Thyroid gland (tissue), 4 donors: Measurements from ENCODE around the gene SLC38A10. TPM values are rescaled to one million over a fixed set of nuclear protein-coding genes. Genes with fewer than 3 reads are reported as not detected.

Experiments
- DNase-seq, 2 donors: peaks; one replicate each; pipeline ENCODE4 v3.0.0-alpha.2; 2019
- H3K27ac ChIP-seq, 3 donors: fragments of 200-600 bp; sonication (generic); 1 replicate in 2 of 3; 2 replicates in 1 of 3; pipeline ENCODE4 v1.5.1; 2016 to 2019; ENCODE audit warnings: mild to moderate bottlenecking in 1 of 3, moderate library complexity in 1 of 3
- H3K27me3 ChIP-seq: fragments of 200-600 bp; sonication (generic); one replicate; pipeline ENCODE4 v1.5.1; 2019
- H3K36me3 ChIP-seq, 2 donors: fragments of 200-600 bp; sonication (generic); one replicate each; pipeline ENCODE4 v1.5.1; 2016 to 2019
- H3K4me1 ChIP-seq, 2 donors: fragments of 200-600 bp; sonication (generic); one replicate each; pipeline ENCODE4 v1.5.1; 2017 to 2019
- H3K4me3 ChIP-seq, 3 donors: fragments of 200-600 bp; sonication (generic); replicated peaks in 1 of 3; 1 replicate in 2 of 3; 2 replicates in 1 of 3; pipeline ENCODE4 v1.5.1; 2016; ENCODE audit warnings: mild to moderate bottlenecking in 1 of 3
- H3K9me3 ChIP-seq: fragments of 200-600 bp; sonication (generic); one replicate; pipeline ENCODE4 v1.5.1; 2017
- CTCF ChIP-seq, 6 experiments: fragments of 200-600 bp in 3 of 6; fragments of 450-650 bp in 3 of 6; sonication (generic) in 3 of 6; IDR thresholded peaks; one replicate each; pipeline ENCODE4 v1.5.1; 2016 to 2019; ENCODE audit warnings: antibody characterized with exemption in 6 of 6, mild to moderate bottlenecking in 2 of 6, inconsistent platforms in 1 of 6, moderate library complexity in 1 of 6
- POLR2A ChIP-seq, 2 donors: fragments of 450-650 bp; IDR thresholded peaks; one replicate each; pipeline ENCODE4 v1.6.1; 2017; ENCODE audit warnings: antibody characterized with exemption in 2 of 2, mild to moderate bottlenecking in 2 of 2, moderate library complexity in 1 of 2
- WGBS, 2 donors: methylation state at CpG; one replicate each; pipeline ENCODE4 v1.1.5; 2017; 5-methylcytosine and 5-hydroxymethylcytosine counted together
- intact Hi-C: fragments of 100-400 bp; cut with DNase I; formaldehyde crosslinking; loops from one replicate; pipeline ENCODE4 v1.15.1; 2023
- total RNA-seq, 4 donors: library from RNA; depleted of rRNA; stranded (reverse); fragments of >200 nt; gene quantifications; one replicate each; pipeline ENCODE4 v1.2.3, GENCODE V29; 2016

SLC38A10 gene
- total RNA-seq, 4 donors from 2014 or later, result 81.8 to 140 (median 121) TPM

GRCh38 chr17:81307636-81308560, 12.8 kb upstream of the SLC38A10 start:
- TF ChIP-seq CTCF (IDR thresholded peaks at IDR 0.05), result no peak
- no peak for TF ChIP-seq POLR2A (IDR thresholded peaks at IDR 0.05)
- intact Hi-C loops, result no loop called here
- Histone ChIP-seq H3K27me3 (no peaks in the 10 kb centered on the region), H3K9me3 (no peaks in the 10 kb centered on the region), H3K27ac (peak overlapping the region in 1 of 3 donors; percentile 81), H3K4me1 (peaks cover 14 to 21% of the 10 kb centered on the region in 2 donors), H3K4me3 (no peak overlapping the region), H3K36me3 (no peaks in the 10 kb centered on the region)
- 93 to 97% methylated on average over 17 to 19 of the region's 19 CpGs for WGBS, 2 donors
- no peak for DNase-seq

- intact Hi-C loops, result no loop called here
- no peaks in the 10 kb centered on the region for H3K36me3 ChIP-seq
- no peak for DNase-seq
- H3K4me3 ChIP-seq, result no peak overlapping the region
- WGBS, 2 donors, result 70 to 73% methylated on average over 7 to 8 of the region's 17 CpGs
- TF ChIP-seq CTCF (IDR thresholded peaks at IDR 0.05), result no peak
- no peak overlapping the region for H3K27ac ChIP-seq
- H3K27me3 ChIP-seq, result no peaks in the 10 kb centered on the region
- H3K9me3 ChIP-seq, result no peaks in the 10 kb centered on the region
- H3K4me1 ChIP-seq, result peaks cover 14 to 21% of the 10 kb centered on the region in 2 donors
Observed at GRCh38 chr17:81306898-81307510, 11.9 kb upstream of the SLC38A10 start.

GRCh38 chr17:81306491-81306890, 11.4 kb upstream of the SLC38A10 start:
- Histone ChIP-seq H3K4me1 (peaks cover 14 to 21% of the 10 kb centered on the region in 2 donors), H3K36me3 (no peaks in the 10 kb centered on the region), H3K27me3 (no peaks in the 10 kb centered on the region), H3K9me3 (no peaks in the 10 kb centered on the region), H3K4me3 (no peak overlapping the region), H3K27ac (no peak overlapping the region)
- 88% methylated on average over 6 of the region's 7 CpGs; no CpG with 5 or more reads in 1 of the 2 donors for WGBS, 2 donors
- no peak for TF ChIP-seq CTCF (IDR thresholded peaks at IDR 0.05)
- no peak for TF ChIP-seq POLR2A (IDR thresholded peaks at IDR 0.05)
- intact Hi-C loops, result no loop called here
- no peak for DNase-seq

- no peak overlapping the region for H3K4me3 ChIP-seq
- H3K9me3 ChIP-seq, result no peaks in the 10 kb centered on the region
- intact Hi-C loops, result no loop called here
- no peak for DNase-seq
- H3K27me3 ChIP-seq, result no peaks in the 10 kb centered on the region
- no peaks in the 10 kb centered on the region for H3K36me3 ChIP-seq
- 87 to 88% methylated on average over 12 to 13 of the region's 13 CpGs for WGBS, 2 donors
- H3K4me1 ChIP-seq, result peaks cover 14 to 20% of the 10 kb centered on the region in 2 donors
- H3K27ac ChIP-seq, result no peak overlapping the region
- TF ChIP-seq CTCF (IDR thresholded peaks at IDR 0.05) (no peak), POLR2A (IDR thresholded peaks at IDR 0.05) (no peak)
Observed at GRCh38 chr17:81305051-81305630, 10.0 kb upstream of the SLC38A10 start.
